ES-I3 (cell line): ENCODE results near the gene PBX3.

Source experiments
- H3K36me3 ChIP-seq: 2 replicates; pipeline ENCODE4 v1.6.1; 2013; ENCODE audit warnings: mild to moderate bottlenecking, low read length, control low read depth, moderate library complexity; ENCODE audit not compliant: insufficient read depth
- H3K4me1 ChIP-seq: 2 replicates; pipeline ENCODE4 v1.6.1; 2013; ENCODE audit warnings: mild to moderate bottlenecking, control low read depth, low read length; ENCODE audit not compliant: insufficient read depth
- H3K9ac ChIP-seq: 2 replicates; pipeline ENCODE4 v1.6.1; 2013; ENCODE audit warnings: low read depth, mild to moderate bottlenecking, low read length, moderate library complexity
- H3K9me3 ChIP-seq: 2 replicates; pipeline ENCODE4 v1.6.1; 2013; ENCODE audit warnings: mild to moderate bottlenecking, low read length, moderate library complexity; ENCODE audit not compliant: control insufficient read depth, insufficient read depth

The PBX3 gene

GRCh38 chr9:126009047-126009446, 261.9 kb downstream of the PBX3 start:
- no peaks in the 10 kb centered on the region for H3K36me3 ChIP-seq
- H3K9ac ChIP-seq = no peak overlapping the region
- H3K9me3 ChIP-seq = peaks cover 15% of the 10 kb centered on the region; the same call in 1 of the 2 replicates
- no peaks in the 10 kb centered on the region for H3K4me1 ChIP-seq

GRCh38 chr9:126014726-126015125, 267.6 kb downstream of the PBX3 start:
- Histone ChIP-seq H3K9ac (no peak overlapping the region), H3K36me3 (no peaks in the 10 kb centered on the region), H3K4me1 (peaks cover 4% of the 10 kb centered on the region; the same call in 1 of the 2 replicates), H3K9me3 (0 out of 2 replicates have a peak, but pooled peaks cover 2% of the 10 kb centered on the region)

GRCh38 chr9:126015424-126015823, 268.3 kb downstream of the PBX3 start:
- Histone ChIP-seq H3K4me1 (peaks cover 4% of the 10 kb centered on the region; the same call in 1 of the 2 replicates), H3K36me3 (no peaks in the 10 kb centered on the region), H3K9ac (no peak overlapping the region), H3K9me3 (no peaks in the 10 kb centered on the region)

- no peaks in the 10 kb centered on the region for H3K9me3 ChIP-seq
- H3K36me3 ChIP-seq = no peaks in the 10 kb centered on the region
- no peak overlapping the region for H3K9ac ChIP-seq
- peaks cover 4% of the 10 kb centered on the region; the same call in 1 of the 2 replicates for H3K4me1 ChIP-seq
These were observed 269.6 kb downstream of the PBX3 start for GRCh38 chr9:126016579-126017290.
